ENCODE data around the gene APP.

The APP gene

DNA sequence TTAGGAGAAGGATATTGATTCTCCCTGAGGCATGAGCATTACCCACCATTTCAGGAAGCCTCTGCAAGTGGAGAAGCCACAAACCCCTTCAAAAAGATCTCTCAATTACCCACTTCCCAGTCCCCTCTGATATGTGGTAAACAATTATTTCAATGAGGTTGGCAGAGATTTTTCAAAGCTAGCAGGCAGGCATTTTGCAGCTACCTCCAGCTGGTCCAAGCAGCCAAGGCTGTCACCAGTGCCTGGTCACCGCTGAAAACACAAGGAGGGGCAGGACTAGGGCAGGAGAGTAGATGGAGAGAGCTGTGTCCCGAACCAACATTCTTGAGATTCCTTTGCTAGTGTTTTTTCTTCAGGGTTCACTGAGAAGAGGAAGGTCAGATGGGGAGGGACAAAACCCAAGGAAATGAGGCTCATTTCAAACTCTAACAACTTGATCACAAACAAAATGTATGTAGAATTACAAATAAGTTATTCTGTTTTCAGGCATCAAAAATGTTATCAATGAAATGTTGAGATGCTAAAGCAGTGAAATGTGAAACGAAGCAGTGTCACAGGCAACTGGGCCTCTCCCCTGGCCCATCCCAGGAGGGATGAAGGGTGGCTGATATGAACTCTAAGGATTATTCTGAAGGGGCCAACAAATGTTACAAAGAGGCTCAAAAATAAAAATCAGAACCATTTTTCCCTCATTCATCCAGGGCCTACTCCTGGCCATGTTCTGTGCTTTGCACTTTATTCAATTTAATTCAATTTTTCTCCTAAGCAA lies 22.3 kb downstream of the APP start:
- no peaks in the 10 kb centered on the region for H3K9me3 Mint-ChIP-seq
- H3K36me3 Mint-ChIP-seq (ENCODE audit: low read depth) = peaks cover 55% of the 10 kb centered on the region
- no peaks in the 10 kb centered on the region for H3K27me3 Mint-ChIP-seq (ENCODE audit: low read depth)
- H3K4me3 Mint-ChIP-seq = peak overlapping the region in 1 of 3 experiments; percentile 3
- H3K27ac Mint-ChIP-seq = peak overlapping the region; percentile 65 to 90 (median 90)
- TF ChIP-seq, protein P1, sequence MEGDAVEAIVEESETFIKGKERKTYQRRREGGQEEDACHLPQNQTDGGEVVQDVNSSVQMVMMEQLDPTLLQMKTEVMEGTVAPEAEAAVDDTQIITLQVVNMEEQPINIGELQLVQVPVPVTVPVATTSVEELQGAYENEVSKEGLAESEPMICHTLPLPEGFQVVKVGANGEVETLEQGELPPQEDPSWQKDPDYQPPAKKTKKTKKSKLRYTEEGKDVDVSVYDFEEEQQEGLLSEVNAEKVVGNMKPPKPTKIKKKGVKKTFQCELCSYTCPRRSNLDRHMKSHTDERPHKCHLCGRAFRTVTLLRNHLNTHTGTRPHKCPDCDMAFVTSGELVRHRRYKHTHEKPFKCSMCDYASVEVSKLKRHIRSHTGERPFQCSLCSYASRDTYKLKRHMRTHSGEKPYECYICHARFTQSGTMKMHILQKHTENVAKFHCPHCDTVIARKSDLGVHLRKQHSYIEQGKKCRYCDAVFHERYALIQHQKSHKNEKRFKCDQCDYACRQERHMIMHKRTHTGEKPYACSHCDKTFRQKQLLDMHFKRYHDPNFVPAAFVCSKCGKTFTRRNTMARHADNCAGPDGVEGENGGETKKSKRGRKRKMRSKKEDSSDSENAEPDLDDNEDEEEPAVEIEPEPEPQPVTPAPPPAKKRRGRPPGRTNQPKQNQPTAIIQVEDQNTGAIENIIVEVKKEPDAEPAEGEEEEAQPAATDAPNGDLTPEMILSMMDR (IDR thresholded peaks at IDR 0.05; ENCODE audit: unreplicated experiment in 3 of 3) = no peak
- peaks cover 42% of the 10 kb centered on the region for H3K4me1 Mint-ChIP-seq

DNA sequence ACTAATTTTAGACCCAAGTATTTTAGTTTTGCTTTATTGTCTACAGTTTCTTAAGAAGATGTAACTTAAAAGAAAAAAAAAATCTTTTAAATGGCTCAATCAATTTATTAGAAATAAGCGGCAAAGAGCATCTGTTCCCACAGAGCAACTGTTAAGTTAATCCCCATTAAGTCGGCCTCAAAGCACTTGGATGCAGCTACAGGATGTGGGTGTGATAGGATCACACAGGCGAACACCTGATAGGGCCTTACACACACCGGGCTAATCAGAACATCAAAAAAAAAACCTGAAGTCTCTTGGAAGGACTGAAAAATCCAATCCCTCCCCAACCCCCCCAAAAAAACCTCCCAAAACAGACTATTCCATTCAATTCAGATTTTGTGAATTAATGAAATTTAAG lies 23.0 kb downstream of the APP start:
- H3K36me3 Mint-ChIP-seq (ENCODE audit: low read depth) = peaks cover 52% of the 10 kb centered on the region
- H3K9me3 Mint-ChIP-seq = no peaks in the 10 kb centered on the region
- peak overlapping the region; percentile 65 to 90 (median 90) for H3K27ac Mint-ChIP-seq
- H3K4me3 Mint-ChIP-seq = no peak overlapping the region
- TF ChIP-seq, protein P1 (IDR thresholded peaks at IDR 0.05; ENCODE audit: unreplicated experiment in 3 of 3) = no peak
- peaks cover 42% of the 10 kb centered on the region for H3K4me1 Mint-ChIP-seq
- no peaks in the 10 kb centered on the region for H3K27me3 Mint-ChIP-seq (ENCODE audit: low read depth)

DNA sequence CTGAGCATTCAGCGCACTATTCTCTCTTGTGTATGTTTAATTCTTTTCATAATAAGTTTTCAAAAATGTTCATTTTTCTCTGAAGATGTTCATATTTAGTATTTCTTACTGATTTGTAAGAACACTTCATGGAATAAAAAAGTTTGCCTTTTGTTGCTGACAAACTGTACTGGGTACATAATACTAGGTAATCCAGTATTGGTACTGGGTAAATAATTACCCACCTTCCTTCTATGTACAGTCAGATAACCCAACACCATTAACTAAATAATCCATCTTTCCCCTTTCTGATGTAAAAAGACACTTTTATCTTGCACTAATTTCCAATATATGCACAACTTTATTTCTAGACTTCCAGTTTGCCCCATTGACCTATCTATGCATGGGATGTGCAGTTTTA lies 23.9 kb downstream of the APP start:
- Mint-ChIP-seq H3K27me3 (ENCODE audit: low read depth) (no peaks in the 10 kb centered on the region), H3K9me3 (no peaks in the 10 kb centered on the region), H3K4me1 (peaks cover 42% of the 10 kb centered on the region), H3K4me3 (no peak overlapping the region), H3K27ac (peak overlapping the region in 1 of 3 experiments; percentile 18), H3K36me3 (ENCODE audit: low read depth) (peaks cover 59% of the 10 kb centered on the region)
- TF ChIP-seq, protein P1 (IDR thresholded peaks at IDR 0.05; ENCODE audit: unreplicated experiment in 3 of 3) = no peak

DNA sequence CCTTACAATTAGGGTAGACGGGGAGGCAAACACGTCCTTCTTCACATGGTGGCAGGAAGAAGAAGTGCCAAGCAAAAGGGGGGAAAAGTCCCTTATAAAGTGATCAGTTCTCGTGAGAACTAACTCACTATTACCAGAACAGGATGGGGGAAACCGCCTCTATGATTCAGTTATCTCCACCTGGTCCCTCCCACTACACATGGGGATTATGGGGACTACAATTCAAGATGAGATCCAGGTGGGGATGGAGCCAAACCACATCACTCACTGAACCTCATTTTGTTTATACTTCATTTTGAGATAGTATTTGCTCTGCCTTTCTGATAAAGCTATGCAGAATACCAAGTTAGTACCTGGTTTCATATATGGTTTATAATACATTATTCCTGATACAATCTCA lies 26.5 kb downstream of the APP start:
- peak overlapping the region in 1 of 3 experiments; percentile 55 for H3K27ac Mint-ChIP-seq
- peaks cover 58% of the 10 kb centered on the region for H3K36me3 Mint-ChIP-seq (ENCODE audit: low read depth)
- H3K27me3 Mint-ChIP-seq (ENCODE audit: low read depth) = no peaks in the 10 kb centered on the region
- TF ChIP-seq, protein P1 (IDR thresholded peaks at IDR 0.05; ENCODE audit: unreplicated experiment in 3 of 3) = no peak
- no peak overlapping the region for H3K4me3 Mint-ChIP-seq
- no peaks in the 10 kb centered on the region for H3K9me3 Mint-ChIP-seq
- peaks cover 52% of the 10 kb centered on the region for H3K4me1 Mint-ChIP-seq

DNA sequence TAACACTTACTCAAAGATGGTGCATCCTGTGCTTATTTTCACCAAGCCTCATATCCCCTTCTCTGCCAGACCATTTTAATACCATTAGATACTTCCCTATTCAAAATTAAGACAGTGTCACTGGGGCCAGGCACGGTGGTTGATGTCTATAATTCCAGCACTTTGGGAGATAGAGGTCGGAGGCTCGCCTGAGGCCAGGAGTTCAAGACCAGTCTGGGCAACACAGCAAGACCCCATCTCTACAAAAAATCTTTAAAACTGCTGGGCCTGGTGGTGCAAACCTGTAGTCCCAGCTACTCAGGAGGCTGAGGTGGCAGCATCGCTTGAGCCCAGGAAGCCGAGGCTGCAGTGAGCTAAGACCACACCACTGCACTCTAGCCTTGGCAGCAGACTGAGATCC lies 28.2 kb downstream of the APP start:
- TF ChIP-seq, protein P1 (IDR thresholded peaks at IDR 0.05; ENCODE audit: unreplicated experiment in 3 of 3) = no peak
- peaks cover 51% of the 10 kb centered on the region for H3K36me3 Mint-ChIP-seq (ENCODE audit: low read depth)
- H3K4me3 Mint-ChIP-seq = no peak overlapping the region
- no peaks in the 10 kb centered on the region for H3K9me3 Mint-ChIP-seq
- peaks cover 44% of the 10 kb centered on the region for H3K4me1 Mint-ChIP-seq
- no peaks in the 10 kb centered on the region for H3K27me3 Mint-ChIP-seq (ENCODE audit: low read depth)
- no peak overlapping the region for H3K27ac Mint-ChIP-seq

DNA sequence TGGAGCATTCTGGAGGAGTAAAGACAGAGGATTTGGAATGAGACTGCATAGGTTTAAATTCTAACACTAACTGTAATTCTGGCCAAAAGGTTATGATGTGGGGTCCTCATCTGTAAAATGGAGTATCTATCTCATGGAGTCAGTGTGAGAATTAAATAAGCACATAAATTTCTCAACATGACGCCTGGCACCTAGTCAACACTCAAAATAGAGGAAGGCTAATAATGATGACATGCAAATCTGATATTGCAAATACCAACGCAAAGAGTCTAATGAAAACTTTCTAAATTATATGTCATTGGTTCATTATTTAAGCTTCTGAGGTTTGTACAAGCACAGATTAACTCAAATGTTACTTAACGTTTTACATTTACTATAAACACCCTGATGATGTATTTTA lies 29.6 kb downstream of the APP start:
- H3K9me3 Mint-ChIP-seq = no peaks in the 10 kb centered on the region
- TF ChIP-seq, protein P1 (IDR thresholded peaks at IDR 0.05; ENCODE audit: unreplicated experiment in 3 of 3) = no peak
- no peaks in the 10 kb centered on the region for H3K27me3 Mint-ChIP-seq (ENCODE audit: low read depth)
- H3K36me3 Mint-ChIP-seq (ENCODE audit: low read depth) = peaks cover 44% of the 10 kb centered on the region
- no peak overlapping the region for H3K4me3 Mint-ChIP-seq
- H3K27ac Mint-ChIP-seq = peak overlapping the region; percentile 59 to 70 (median 69)
- H3K4me1 Mint-ChIP-seq = peaks cover 38% of the 10 kb centered on the region

Measured in nephron (organoid).